Liver (tissue), 9 donors: Measurements from ENCODE around the gene SSNA1. TPM values are rescaled to one million over a fixed set of nuclear protein-coding genes. Genes with fewer than 3 reads are reported as not detected.
A peak's percentile ranks its signal among the peaks of the same experiment; 100 is the strongest.

Experiments used
- DNase-seq: peaks from one replicate; pipeline ENCODE4 v3.0.0-alpha.2; 2017; ENCODE audit warnings: low spot score
- H3K27ac ChIP-seq, 2 donors: one replicate each; pipeline ENCODE4 v1.7.0; 2013; ENCODE audit warnings: inconsistent platforms in 2 of 2, low read length in 2 of 2, control low read depth in 1 of 2, low read depth in 1 of 2, mild to moderate bottlenecking in 1 of 2
- H3K27me3 ChIP-seq, 4 donors: one replicate each; pipeline versions ENCODE4 v1.6.1 to v1.7.0; 2013; ENCODE audit warnings: low read length in 3 of 4, inconsistent platforms in 1 of 4, mild to moderate bottlenecking in 1 of 4, moderate library complexity in 1 of 4; ENCODE audit not compliant: control insufficient read depth in 4 of 4, insufficient read depth in 4 of 4
- H3K36me3 ChIP-seq, 4 donors: one replicate each; pipeline versions ENCODE4 v1.6.1 to v1.7.0; 2013; ENCODE audit warnings: low read length in 3 of 4, mild to moderate bottlenecking in 3 of 4, low read depth in 1 of 4, moderate library complexity in 1 of 4; ENCODE audit not compliant: control insufficient read depth in 4 of 4, insufficient read depth in 3 of 4
- H3K4me1 ChIP-seq, 4 donors: one replicate each; pipeline versions ENCODE4 v1.6.1 to v1.7.0; 2013; ENCODE audit warnings: low read length in 3 of 4, mild to moderate bottlenecking in 3 of 4, moderate library complexity in 1 of 4; ENCODE audit not compliant: control insufficient read depth in 4 of 4, insufficient read depth in 4 of 4
- H3K4me3 ChIP-seq, 3 donors: one replicate each; pipeline versions ENCODE4 v1.6.1 to v1.7.0; 2013; ENCODE audit warnings: low read length in 3 of 3, control low read depth in 1 of 3, low read depth in 1 of 3, mild to moderate bottlenecking in 1 of 3
- H3K9ac ChIP-seq, 2 donors: one replicate each; pipeline ENCODE4 v1.7.0; 2013; ENCODE audit warnings: low read length in 2 of 2, mild to moderate bottlenecking in 2 of 2, moderate library complexity in 2 of 2, control low read depth in 1 of 2, low read depth in 1 of 2
- H3K9me3 ChIP-seq, 4 donors: one replicate each; pipeline versions ENCODE4 v1.6.1 to v1.7.0; 2013; ENCODE audit warnings: low read length in 3 of 4; ENCODE audit not compliant: control insufficient read depth in 4 of 4
- ATF3 ChIP-seq: IDR thresholded peaks from 2 replicates; pipeline ENCODE4 v1.6.1; 2016; ENCODE audit warnings: antibody characterized with exemption
- CTCF ChIP-seq: fragments of 150-350 bp; IDR thresholded peaks from 2 replicates; pipeline ENCODE4 v1.5.1; 2017; ENCODE audit warnings: improper control_type of control experiment, low read depth, low read length; ENCODE audit not compliant: missing input control
- EGR1 ChIP-seq, 2 donors: IDR thresholded peaks; 2 replicates each; pipeline ENCODE4 v1.6.1; 2016 to 2018; ENCODE audit warnings: antibody characterized with exemption in 2 of 2, low read depth in 2 of 2
- FOXA1 ChIP-seq: IDR thresholded peaks from 2 replicates; pipeline ENCODE4 v1.6.1; 2016; ENCODE audit warnings: antibody characterized with exemption
- FOXA2 ChIP-seq: IDR thresholded peaks from 2 replicates; pipeline ENCODE4 v1.6.1; 2016; ENCODE audit warnings: antibody characterized with exemption
- GABPA ChIP-seq, 2 donors: IDR thresholded peaks in 1 of 2; conservative IDR thresholded peaks in 1 of 2; 2 replicates each; pipeline ENCODE4 v1.6.1; 2016; ENCODE audit warnings: antibody characterized with exemption in 2 of 2, mild to moderate bottlenecking in 1 of 2, moderate library complexity in 1 of 2
- HNF4A ChIP-seq, 2 donors: conservative IDR thresholded peaks; 2 replicates each; pipeline ENCODE4 v1.6.1; 2016; ENCODE audit warnings: antibody characterized with exemption in 2 of 2, mild to moderate bottlenecking in 2 of 2
- HNF4G ChIP-seq: IDR thresholded peaks from 2 replicates; pipeline ENCODE4 v1.6.1; 2016; ENCODE audit warnings: antibody characterized with exemption
- JUND ChIP-seq, 2 donors: IDR thresholded peaks; 2 replicates each; pipeline ENCODE4 v1.6.1; 2016; ENCODE audit warnings: antibody characterized with exemption in 2 of 2
- MAX ChIP-seq: IDR thresholded peaks from 2 replicates; pipeline ENCODE4 v1.6.1; 2016; ENCODE audit warnings: antibody characterized with exemption
- NR2F2 ChIP-seq: IDR thresholded peaks from 2 replicates; pipeline ENCODE4 v1.6.1; 2016; ENCODE audit warnings: antibody characterized with exemption
- RAD21 ChIP-seq, 2 donors: IDR thresholded peaks; 2 replicates each; pipeline ENCODE4 v1.6.1; 2016; ENCODE audit warnings: antibody characterized with exemption in 2 of 2, mild to moderate bottlenecking in 2 of 2
- REST ChIP-seq: IDR thresholded peaks from 2 replicates; pipeline ENCODE4 v1.6.1; 2016; ENCODE audit warnings: antibody characterized with exemption, mild to moderate bottlenecking
- RXRA ChIP-seq, 2 donors: IDR thresholded peaks; 2 replicates each; pipeline ENCODE4 v1.6.1; 2017 to 2018; ENCODE audit warnings: antibody characterized with exemption in 2 of 2, mild to moderate bottlenecking in 1 of 2
- SP1 ChIP-seq: IDR thresholded peaks from 2 replicates; pipeline ENCODE4 v1.6.1; 2018; ENCODE audit warnings: antibody characterized with exemption, mild to moderate bottlenecking
- TAF1 ChIP-seq: conservative IDR thresholded peaks from 2 replicates; pipeline ENCODE4 v1.6.1; 2016; ENCODE audit warnings: antibody characterized with exemption, mild to moderate bottlenecking
- YY1 ChIP-seq: IDR thresholded peaks from 2 replicates; pipeline ENCODE4 v1.6.1; 2016; ENCODE audit warnings: antibody characterized with exemption, mild to moderate bottlenecking
- ZBTB33 ChIP-seq: IDR thresholded peaks from 2 replicates; pipeline ENCODE4 v1.6.1; 2016; ENCODE audit warnings: antibody characterized with exemption
- WGBS: extraction: QIAGEN DNeasy Blood & Tissue Kit; methylation state at CpG from one replicate; pipeline ENCODE4 v1.1.7; 2013; 5-methylcytosine and 5-hydroxymethylcytosine counted together
- polyA plus RNA-seq, 2 donors: library from polyadenylated mRNA; stranded (reverse) in 1 of 2; unstranded in 1 of 2; fragments of 200-250 nt in 1 of 2; fragments of >200 nt in 1 of 2; fragmentation: Nextera tagmentation in 1 of 2; extraction: Ambion mirVana in 1 of 2; gene quantifications; one replicate each; pipeline versions ENCODE4 v1.2.1 to v1.2.3, GENCODE V29; 2013 to 2015
- total RNA-seq, 2 donors: library from RNA; depleted of rRNA; stranded (reverse); fragments of >200 nt; gene quantifications; one replicate each; pipeline ENCODE4 v1.2.3, GENCODE V29; 2014
- donor health status: healthy.
- donor health status: healthy.
- donor health status: healthy.
- donor health status: healthy.
- donor health status: healthy.

SSNA1 gene
- total and polyA plus RNA-seq, 4 donors, result 29.8 to 44.2 (median 40.3) TPM

GRCh38 chr9:137198051-137198901 lies 9.8 kb downstream of the SSNA1 start:
- TF ChIP-seq TAF1 (no peak), JUND (IDR thresholded peaks at IDR 0.05) (peak in 1 of 2 donors; percentile 54), YY1 (peak; percentile 63), FOXA2 (peak; percentile 27), EGR1 (IDR thresholded peaks at IDR 0.05; ENCODE audit: low read depth in 2 of 2) (peak; percentile 21 to 54), CTCF (no peak), RAD21 (IDR thresholded peaks at IDR 0.05) (peak in 1 of 2 donors; percentile 8), NR2F2 (peak; percentile 50), ZBTB33 (no peak), GABPA (IDR thresholded peaks at IDR 0.05 in 1 of 2, conservative IDR thresholded peaks at IDR 0.05 in 1 of 2) (peak in 1 of 2 donors; percentile 67), REST (peak; percentile 50), MAX (peak; percentile 94), HNF4A (conservative IDR thresholded peaks at IDR 0.05) (peak; percentile 91 to 95), HNF4G (no peak), SP1 (peak; percentile 72), ATF3 (no peak), FOXA1 (no peak), RXRA (IDR thresholded peaks at IDR 0.05) (peak; percentile 78 to 86)
- peak overlapping the region; percentile 66 to 90 (median 66) for H3K4me3 ChIP-seq
- no peak for DNase-seq
- peaks cover 33 to 84% (median 70%) of the 10 kb centered on the region in 4 donors for H3K4me1 ChIP-seq
- H3K27me3 ChIP-seq, result no peaks in the 10 kb centered on the region
- WGBS, result 41% methylated on average over 19 of the region's 19 CpGs
- peak overlapping the region in 1 of 2 donors; percentile 66 for H3K9ac ChIP-seq
- no peaks in the 10 kb centered on the region for H3K36me3 ChIP-seq
- peak overlapping the region; percentile 81 to 84 for H3K27ac ChIP-seq
- no peaks in the 10 kb centered on the region for H3K9me3 ChIP-seq
